GM21576 (cell line): Measurements from ENCODE around the gene PRKCE.

ENCODE experiments used
- ATAC-seq: cut with Tn5 transposase; IDR thresholded peaks from one replicate; pipeline ENCODE4 v1.9.1; 2021; ENCODE audit warnings: mild to moderate bottlenecking, moderate library complexity; ENCODE audit not compliant: unreplicated experiment

Gene PRKCE

GRCh38 chr2:46230115-46230571, 578.7 kb downstream of the PRKCE start:
- peak; percentile 53 for ATAC-seq

GRCh38 chr2:46230677-46231425, 579.4 kb downstream of the PRKCE start:
- ATAC-seq = no peak

GRCh38 chr2:46231721-46232120, 580.2 kb downstream of the PRKCE start:
- ATAC-seq = no peak

GRCh38 chr2:46232860-46233259, 581.4 kb downstream of the PRKCE start:
- ATAC-seq = no peak

- ATAC-seq = no peak
Measured at GRCh38 chr2:46236006-46236875, 584.8 kb downstream of the PRKCE start.

GRCh38 chr2:46236876-46237859, 585.7 kb downstream of the PRKCE start:
- ATAC-seq = no peak
